ENCODE data around the gene GIPC3. TPM values are rescaled to one million over a fixed set of nuclear protein-coding genes. Genes with fewer than 3 reads are reported as not detected.

The GIPC3 gene
- total and polyA plus RNA-seq, 2 of the 8 experiments (the other 6 are each of a cell fraction or from before 2014, with no cell fraction given) = 1.0 to 1.2 TPM

GRCh38 chr19:3633559-3633988, 48.3 kb downstream of the GIPC3 start:
- no peaks in the 10 kb centered on the region for H3K9me3 ChIP-seq (ENCODE audit: insufficient read depth in 2 of 2, low read depth in 1 of 2, low read length in 1 of 2)
- H4K20me1 ChIP-seq (replicated peaks in 1 of 2; ENCODE audit: control insufficient read depth in 1 of 2, insufficient read depth in 2 of 2, low read length in 2 of 2) = peaks cover 0 to 1% of the 10 kb centered on the region in 2 experiments
- H4K5ac ChIP-seq (ENCODE audit: insufficient read length, low read depth, low read length) = no peak overlapping the region
- no peaks in the 10 kb centered on the region for H3K79me2 ChIP-seq (ENCODE audit: control insufficient read depth in 1 of 2, insufficient read depth in 2 of 2, low read length in 2 of 2)
- CTCF ChIA-PET (ENCODE audit: partially characterized antibody) = interaction anchor here (0.8 to 2.8 kb wide), 3 partner anchors 16 to 48 kb away, joined by 3 to 13 read pairs (median 4); no protein-coding TSS in a partner anchor
- no peak overlapping the region for H3K4me3 ChIP-seq (ENCODE audit: extremely low read depth in 1 of 4, insufficient read depth in 2 of 4, low read depth in 3 of 4, low read length in 4 of 4)
- no peak overlapping the region for H2BK20ac ChIP-seq (ENCODE audit: low read length)
- no peak overlapping the region for H4K8ac ChIP-seq (ENCODE audit: extremely low read depth, insufficient read depth, low read length)
- no peak overlapping the region for H2BK12ac ChIP-seq (ENCODE audit: low read depth, low read length)
- no peak overlapping the region for H3K23ac ChIP-seq (ENCODE audit: insufficient read length)
- TF ChIP-seq NRF1 (IDR thresholded peaks at IDR 0.05; ENCODE audit: low read depth, low read length) = no peak
- no peak for TF ChIP-seq MAFK (IDR thresholded peaks at IDR 0.05; ENCODE audit: low read depth, low read length)
- TF ChIP-seq POU5F1 (IDR thresholded peaks at IDR 0.05; ENCODE audit: low read depth, low read length) = no peak
- TF ChIP-seq SUZ12 (IDR thresholded peaks at IDR 0.05; ENCODE audit: low read length) = no peak
- TF ChIP-seq KDM5A (IDR thresholded peaks at IDR 0.05; ENCODE audit: low read length) = no peak
- no peak for TF ChIP-seq HDAC2 (IDR thresholded peaks at IDR 0.05; ENCODE audit: borderline replicate concordance in 1 of 2, low read depth in 2 of 2, low read length in 2 of 2)
- TF ChIP-seq MAX (IDR thresholded peaks at IDR 0.05) = no peak
- no peaks in the 10 kb centered on the region for H3K27me3 ChIP-seq (replicated peaks in 1 of 4; ENCODE audit: control insufficient read depth in 3 of 4, extremely low read depth in 1 of 4, insufficient read depth in 3 of 4, low read length in 3 of 4)
- 90% methylated on average over 15 of the region's 22 CpGs; no CpG with 5 or more reads in 1 of the 2 experiments for WGBS, 2 experiments (ENCODE audit: extremely low coverage in 1 of 2, insufficient coverage in 1 of 2, insufficient read length in 1 of 2, insufficient replicate concordance in 2 of 2, low coverage in 1 of 2, low lambda C conversion rate in 2 of 2, missing lambda C conversion rate in 1 of 2)
- FAIRE-seq (no peak), DNase-seq (ENCODE audit: low read depth in 1 of 2, low spot score in 2 of 2) (no peak)
- H3K56ac ChIP-seq (replicated peaks; ENCODE audit: insufficient read length, low read depth, low read length) = no peak overlapping the region
- POLR2A ChIA-PET (ENCODE audit: partially characterized antibody) = no interaction called here
- H3K4me2 ChIP-seq (ENCODE audit: insufficient read depth in 1 of 2, low read depth in 2 of 2, low read length in 2 of 2) = no peak overlapping the region
- H2AFZ ChIP-seq (ENCODE audit: low read length) = no peak overlapping the region
- H4K91ac ChIP-seq (replicated peaks; ENCODE audit: insufficient read length, low read length) = no peak overlapping the region
- H3K23me2 ChIP-seq (ENCODE audit: low read depth, low read length) = no peaks in the 10 kb centered on the region
- no peak overlapping the region for H3K9ac ChIP-seq (replicated peaks in 1 of 4; ENCODE audit: extremely low read depth in 1 of 4, low read depth in 3 of 4, low read length in 3 of 4)
- H3K36me3 ChIP-seq (ENCODE audit: control insufficient read depth in 2 of 4, insufficient read depth in 4 of 4, low read length in 3 of 4) = peaks cover 0 to 25% (median under 1%) of the 10 kb centered on the region in 4 experiments; a peak in 2 of 8 replicates
- H3K4me1 ChIP-seq (replicated peaks in 1 of 4; ENCODE audit: control insufficient read depth in 3 of 4, insufficient read depth in 4 of 4, low read length in 3 of 4) = no peaks in the 10 kb centered on the region
- H2AK5ac ChIP-seq (ENCODE audit: low read depth, low read length) = no peak overlapping the region
- no peaks in the 10 kb centered on the region for H3K79me1 ChIP-seq (ENCODE audit: low read depth, low read length)
- no peak overlapping the region for H2BK15ac ChIP-seq (ENCODE audit: low read length)
- H3K4ac ChIP-seq (replicated peaks; ENCODE audit: insufficient read length, low read depth, low read length) = no peak overlapping the region
- H2BK120ac ChIP-seq (replicated peaks; ENCODE audit: low read depth, low read length) = no peak overlapping the region
- no peak overlapping the region for H3K14ac ChIP-seq (ENCODE audit: insufficient read length)
- no peak overlapping the region; the same call in 1 of the 2 replicates for H3K27ac ChIP-seq (ENCODE audit: low read depth, low read length)
- no peak overlapping the region for H2BK5ac ChIP-seq (ENCODE audit: low read depth, low read length)
- no peak overlapping the region for H3K18ac ChIP-seq (ENCODE audit: extremely low read depth, low read length)
